ENCODE results near the gene SIPA1L3. TPM values are rescaled to one million over a fixed set of nuclear protein-coding genes. Genes with fewer than 3 reads are reported as not detected.
A peak's percentile ranks its signal among the peaks of the same experiment; 100 is the strongest.

The SIPA1L3 gene
- total RNA-seq, 6 donors from 2014 or later: 57.3 to 91.6 (median 69.4) TPM

DNA sequence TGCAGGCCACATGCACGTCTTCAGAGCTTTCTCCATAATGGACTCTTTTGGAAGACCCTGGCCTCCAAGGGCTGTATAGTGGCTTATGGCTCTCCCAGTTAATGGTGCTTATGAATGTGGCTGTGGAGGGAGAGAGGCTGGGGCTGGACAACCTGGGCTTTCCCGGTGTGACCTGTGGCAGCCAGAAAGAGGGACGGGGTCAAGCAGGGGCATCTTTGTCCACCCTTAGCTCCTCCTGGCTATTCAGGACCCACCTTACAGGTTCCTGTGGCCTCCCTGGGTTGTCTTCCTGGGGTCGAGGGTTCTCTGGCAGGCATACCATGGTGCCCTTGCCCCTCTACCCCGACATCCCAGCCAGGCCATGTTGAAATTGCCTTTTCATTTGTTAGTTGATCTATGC, 75.6 kb downstream of the SIPA1L3 start:
- Histone ChIP-seq H3K9me3 (no peaks in the 10 kb centered on the region), H3K36me3 (no peaks in the 10 kb centered on the region), H3K27me3 (no peaks in the 10 kb centered on the region), H3K4me3 (no peak overlapping the region), H3K27ac (no peak overlapping the region), H3K4me1 (peaks cover 4 to 46% (median 26%) of the 10 kb centered on the region in 4 donors)
- 84 to 90% methylated on average over 5 of the region's 5 CpGs for whole genome bisulfite sequencing, 2 donors
- DNase-seq (no peak), ATAC-seq (ENCODE audit: low FRiP score in 2 of 2) (no peak)
- no peak for TF ChIP-seq POLR2A (IDR thresholded peaks at IDR 0.05)
- TF ChIP-seq, protein P1, sequence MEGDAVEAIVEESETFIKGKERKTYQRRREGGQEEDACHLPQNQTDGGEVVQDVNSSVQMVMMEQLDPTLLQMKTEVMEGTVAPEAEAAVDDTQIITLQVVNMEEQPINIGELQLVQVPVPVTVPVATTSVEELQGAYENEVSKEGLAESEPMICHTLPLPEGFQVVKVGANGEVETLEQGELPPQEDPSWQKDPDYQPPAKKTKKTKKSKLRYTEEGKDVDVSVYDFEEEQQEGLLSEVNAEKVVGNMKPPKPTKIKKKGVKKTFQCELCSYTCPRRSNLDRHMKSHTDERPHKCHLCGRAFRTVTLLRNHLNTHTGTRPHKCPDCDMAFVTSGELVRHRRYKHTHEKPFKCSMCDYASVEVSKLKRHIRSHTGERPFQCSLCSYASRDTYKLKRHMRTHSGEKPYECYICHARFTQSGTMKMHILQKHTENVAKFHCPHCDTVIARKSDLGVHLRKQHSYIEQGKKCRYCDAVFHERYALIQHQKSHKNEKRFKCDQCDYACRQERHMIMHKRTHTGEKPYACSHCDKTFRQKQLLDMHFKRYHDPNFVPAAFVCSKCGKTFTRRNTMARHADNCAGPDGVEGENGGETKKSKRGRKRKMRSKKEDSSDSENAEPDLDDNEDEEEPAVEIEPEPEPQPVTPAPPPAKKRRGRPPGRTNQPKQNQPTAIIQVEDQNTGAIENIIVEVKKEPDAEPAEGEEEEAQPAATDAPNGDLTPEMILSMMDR (IDR thresholded peaks at IDR 0.05): no peak
- TF ChIP-seq EP300 (IDR thresholded peaks at IDR 0.05): no peak
- no peak for TF ChIP-seq POLR2AphosphoS5 (IDR thresholded peaks at IDR 0.05)

- no peak overlapping the region for H3K27ac ChIP-seq
- TF ChIP-seq EP300 (IDR thresholded peaks at IDR 0.05) (no peak), POLR2A (IDR thresholded peaks at IDR 0.05) (no peak), POLR2AphosphoS5 (IDR thresholded peaks at IDR 0.05) (no peak)
- TF ChIP-seq, protein P1 (IDR thresholded peaks at IDR 0.05): no peak
- DNase-seq (no peak), ATAC-seq (ENCODE audit: low FRiP score in 2 of 2) (no peak)
- H3K4me3 ChIP-seq: no peak overlapping the region
- WGBS, 2 donors: 82 to 84% methylated on average over 10 of the region's 10 CpGs
- no peaks in the 10 kb centered on the region for H3K27me3 ChIP-seq
- peaks cover 4 to 43% (median 26%) of the 10 kb centered on the region in 4 donors for H3K4me1 ChIP-seq
- no peaks in the 10 kb centered on the region for H3K36me3 ChIP-seq
- H3K9me3 ChIP-seq: no peaks in the 10 kb centered on the region
These were observed 76.1 kb downstream of the SIPA1L3 start for GRCh38 chr19:37983153-37983552.

DNA sequence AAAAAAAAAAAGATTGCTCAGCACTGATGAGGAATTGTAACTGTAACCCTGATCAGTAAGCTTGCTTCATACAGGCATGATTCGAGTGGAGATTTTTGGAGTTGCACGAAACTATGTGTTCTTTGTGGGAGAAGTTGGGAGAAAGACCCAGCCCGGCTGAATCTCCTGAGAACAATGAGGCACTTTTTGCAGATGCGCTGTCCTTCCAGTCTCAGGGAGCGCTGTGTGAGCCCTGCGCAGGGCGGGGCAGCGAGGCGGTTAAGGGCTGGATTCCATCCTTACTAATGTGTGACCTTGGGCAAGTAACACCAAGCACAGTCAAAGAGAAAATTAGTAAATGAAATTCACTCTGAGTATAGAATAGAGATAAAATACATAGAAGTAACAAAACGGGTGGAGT, 76.9 kb downstream of the SIPA1L3 start:
- Histone ChIP-seq H3K9me3 (no peaks in the 10 kb centered on the region), H3K27ac (no peak overlapping the region), H3K4me1 (peaks cover 0 to 40% (median 26%) of the 10 kb centered on the region in 4 donors), H3K36me3 (no peaks in the 10 kb centered on the region), H3K27me3 (no peaks in the 10 kb centered on the region), H3K4me3 (no peak overlapping the region)
- WGBS, 2 donors: 94 to 96% methylated on average over 10 of the region's 10 CpGs
- peak in 1 of 2 donors; percentile 46 for DNase-seq
- TF ChIP-seq EP300 (IDR thresholded peaks at IDR 0.05): no peak
- no peak for ATAC-seq (ENCODE audit: low FRiP score in 2 of 2)

DNA sequence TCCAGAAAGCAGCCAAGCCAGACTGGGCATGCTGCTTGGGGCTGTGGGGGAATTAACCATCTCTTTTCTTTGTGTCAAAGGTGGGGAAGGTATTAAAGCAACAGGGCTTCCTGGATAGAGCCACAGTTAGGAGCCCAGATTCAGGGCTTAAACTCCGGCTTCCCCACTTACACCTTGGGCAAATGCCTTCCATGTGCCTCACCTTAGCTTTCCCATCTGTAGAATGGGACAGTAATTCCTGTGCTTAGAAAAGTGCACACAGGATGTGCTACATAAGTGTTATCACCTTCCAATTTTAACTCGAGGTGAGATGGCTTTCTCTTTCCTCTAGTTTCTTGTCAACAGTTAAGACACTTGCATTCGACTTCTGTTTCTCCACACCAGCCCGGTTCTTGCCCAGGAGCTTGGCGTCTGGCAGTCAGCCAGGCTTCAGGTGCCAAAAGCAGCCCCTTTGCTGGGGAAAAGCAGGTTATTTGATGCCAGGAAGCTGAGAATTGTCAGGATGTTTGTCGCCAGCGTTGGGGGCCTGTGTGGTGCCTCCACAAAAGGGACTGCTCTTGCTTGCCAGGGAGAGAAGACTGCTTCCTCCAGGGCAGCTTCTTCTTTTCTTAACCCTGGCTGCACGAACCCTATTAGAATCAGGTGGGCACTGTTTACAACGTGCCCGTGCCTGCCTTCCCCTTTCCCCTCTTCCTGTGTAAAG, 79.2 kb downstream of the SIPA1L3 start:
- Histone ChIP-seq H3K36me3 (no peaks in the 10 kb centered on the region), H3K27me3 (no peaks in the 10 kb centered on the region), H3K27ac (no peak overlapping the region), H3K4me3 (no peak overlapping the region), H3K9me3 (no peaks in the 10 kb centered on the region), H3K4me1 (peaks cover 0 to 35% (median 19%) of the 10 kb centered on the region in 4 donors)
- no peak for TF ChIP-seq POLR2A (IDR thresholded peaks at IDR 0.05)
- TF ChIP-seq POLR2AphosphoS5 (IDR thresholded peaks at IDR 0.05): no peak
- TF ChIP-seq, protein P1 (IDR thresholded peaks at IDR 0.05): no peak
- no peak for TF ChIP-seq EP300 (IDR thresholded peaks at IDR 0.05)
- DNase-seq (no peak), ATAC-seq (ENCODE audit: low FRiP score in 2 of 2) (no peak)
- 33 to 41% methylated on average over 8 to 10 of the region's 10 CpGs for WGBS, 2 donors

GRCh38 chr19:37987356-37988332, 80.6 kb downstream of the SIPA1L3 start:
- DNase-seq: no peak
- H3K9me3 ChIP-seq: no peaks in the 10 kb centered on the region
- H3K27ac ChIP-seq: no peak overlapping the region
- 81 to 86% methylated on average over 12 of the region's 12 CpGs for WGBS, 2 donors
- H3K36me3 ChIP-seq: no peaks in the 10 kb centered on the region
- H3K4me1 ChIP-seq: peaks cover 0 to 28% (median 14%) of the 10 kb centered on the region in 4 donors
- no peak overlapping the region for H3K4me3 ChIP-seq
- TF ChIP-seq EP300 (IDR thresholded peaks at IDR 0.05) (no peak), POLR2A (IDR thresholded peaks at IDR 0.05) (no peak), POLR2AphosphoS5 (IDR thresholded peaks at IDR 0.05) (no peak)
- TF ChIP-seq, protein P1 (IDR thresholded peaks at IDR 0.05): no peak
- no peak for ATAC-seq (ENCODE audit: low FRiP score in 2 of 2)
- no peaks in the 10 kb centered on the region for H3K27me3 ChIP-seq

All from upper lobe of left lung (tissue), 6 donors.